Naive thymus-derived CD4-positive, alpha-beta T cell (primary cell): ENCODE data around the gene C3. TPM values are rescaled to one million over a fixed set of nuclear protein-coding genes. Genes with fewer than 3 reads are reported as not detected.

Source experiments
- ATAC-seq: fragments of 150-1000 bp; cut with Tn5 transposase; 2 replicates; pipeline ENCODE4 v1.10.0; 2021; ENCODE audit warnings: mild to moderate bottlenecking, moderate library complexity
- CTCF ChIA-PET: fragments of 350-600 bp; sonication (Branson Sonifier 250); formaldehyde crosslinking; loops from one replicate; lab custom pipeline; 2021; ENCODE audit warnings: antibody characterized with exemption; lab: Charles Lee
- POLR2A ChIA-PET: fragments of 350-600 bp; sonication (Branson Sonifier 250); formaldehyde crosslinking; loops from one replicate; lab custom pipeline; 2021; ENCODE audit warnings: antibody characterized with exemption, inconsistent platforms; lab: Charles Lee
- DNase-seq, 9 donors: peaks; one replicate each; pipeline versions ENCODE4 v3.0.0 to v3.0.0-alpha.2; 2020 to 2022; ENCODE audit warnings: mixed read lengths in 1 of 9
- H3K27ac ChIP-seq: one replicate; pipeline ENCODE4 v1.7.0; 2013; ENCODE audit warnings: mild to moderate bottlenecking, low read depth, low read length, moderate library complexity
- H3K27me3 ChIP-seq, 2 donors: one replicate each; pipeline ENCODE4 v1.7.0; 2013; ENCODE audit warnings: low read length in 2 of 2, mild to moderate bottlenecking in 2 of 2, moderate library complexity in 2 of 2; ENCODE audit not compliant: control insufficient read depth in 2 of 2, insufficient read depth in 2 of 2
- H3K36me3 ChIP-seq, 3 experiments: 1 replicate in 2 of 3; 2 replicates in 1 of 3; pipeline ENCODE4 v1.7.0; 2013; ENCODE audit warnings: low read length in 3 of 3, mild to moderate bottlenecking in 3 of 3, moderate library complexity in 1 of 3; ENCODE audit not compliant: insufficient read depth in 3 of 3, control insufficient read depth in 2 of 3
- H3K4me1 ChIP-seq, 2 donors: one replicate each; pipeline ENCODE4 v1.7.0; 2013; ENCODE audit warnings: low read length in 2 of 2, mild to moderate bottlenecking in 2 of 2, moderate library complexity in 1 of 2; ENCODE audit not compliant: control insufficient read depth in 2 of 2, insufficient read depth in 2 of 2
- H3K4me3 ChIP-seq: 2 replicates; pipeline ENCODE4 v1.7.0; 2013; ENCODE audit warnings: mild to moderate bottlenecking, low read length
- H3K9me3 ChIP-seq, 3 experiments: 1 replicate in 2 of 3; 2 replicates in 1 of 3; pipeline ENCODE4 v1.7.0; 2013; ENCODE audit warnings: low read length in 3 of 3; ENCODE audit not compliant: control insufficient read depth in 2 of 3
- H3K27ac Mint-ChIP-seq, 9 donors: one replicate each; pipeline ENCODE4 v1.8.0; 2020 to 2022; ENCODE audit warnings: mixed read lengths in 9 of 9, mild to moderate bottlenecking in 8 of 9, moderate library complexity in 5 of 9, inconsistent platforms in 2 of 9
- H3K27me3 Mint-ChIP-seq, 5 donors: one replicate each; pipeline ENCODE4 v1.8.0; 2021 to 2022; ENCODE audit warnings: mixed read lengths in 5 of 5, mild to moderate bottlenecking in 1 of 5
- H3K36me3 Mint-ChIP-seq, 5 donors: one replicate each; pipeline ENCODE4 v1.8.0; 2020 to 2022; ENCODE audit warnings: mixed read lengths in 5 of 5, mild to moderate bottlenecking in 3 of 5, inconsistent platforms in 1 of 5
- H3K4me1 Mint-ChIP-seq, 7 donors: one replicate each; pipeline ENCODE4 v1.8.0; 2020 to 2022; ENCODE audit warnings: mixed read lengths in 7 of 7, mild to moderate bottlenecking in 3 of 7, inconsistent platforms in 1 of 7
- H3K4me3 Mint-ChIP-seq, 10 donors: one replicate each; pipeline ENCODE4 v1.8.0; 2020 to 2022; ENCODE audit warnings: mild to moderate bottlenecking in 10 of 10, mixed read lengths in 10 of 10, moderate library complexity in 6 of 10, inconsistent platforms in 2 of 10
- H3K9me3 Mint-ChIP-seq, 11 donors: one replicate each; pipeline ENCODE4 v1.8.0; 2020 to 2022; ENCODE audit warnings: mixed read lengths in 11 of 11, mild to moderate bottlenecking in 4 of 11, inconsistent platforms in 1 of 11, moderate library complexity in 1 of 11
- intact Hi-C, 2 donors: fragments of 100-400 bp; cut with micrococcal nuclease; formaldehyde crosslinking; loops; one replicate each; pipeline ENCODE4 v1.15.1; 2023
- polyA plus RNA-seq, 2 donors: library from polyadenylated mRNA; unstranded; fragments of 300-500 nt; fragmentation: Illumina TruSeq; gene quantifications; one replicate each; pipeline ENCODE4 v1.2.3, GENCODE V29; 2021
- total RNA-seq, 6 experiments: library from RNA in 5 of 6; stranded (reverse) in 5 of 6; gene quantifications; 1 replicate in 5 of 6; 2 replicates in 1 of 6; pipeline ENCODE4 v1.2.3 and lab custom pipeline; 2021 to 2026

The C3 gene
- total and polyA plus RNA-seq, 7 experiments from 2014 or later = 0.57 to 3.7 (median 1.8) TPM; not detected in 2

DNA sequence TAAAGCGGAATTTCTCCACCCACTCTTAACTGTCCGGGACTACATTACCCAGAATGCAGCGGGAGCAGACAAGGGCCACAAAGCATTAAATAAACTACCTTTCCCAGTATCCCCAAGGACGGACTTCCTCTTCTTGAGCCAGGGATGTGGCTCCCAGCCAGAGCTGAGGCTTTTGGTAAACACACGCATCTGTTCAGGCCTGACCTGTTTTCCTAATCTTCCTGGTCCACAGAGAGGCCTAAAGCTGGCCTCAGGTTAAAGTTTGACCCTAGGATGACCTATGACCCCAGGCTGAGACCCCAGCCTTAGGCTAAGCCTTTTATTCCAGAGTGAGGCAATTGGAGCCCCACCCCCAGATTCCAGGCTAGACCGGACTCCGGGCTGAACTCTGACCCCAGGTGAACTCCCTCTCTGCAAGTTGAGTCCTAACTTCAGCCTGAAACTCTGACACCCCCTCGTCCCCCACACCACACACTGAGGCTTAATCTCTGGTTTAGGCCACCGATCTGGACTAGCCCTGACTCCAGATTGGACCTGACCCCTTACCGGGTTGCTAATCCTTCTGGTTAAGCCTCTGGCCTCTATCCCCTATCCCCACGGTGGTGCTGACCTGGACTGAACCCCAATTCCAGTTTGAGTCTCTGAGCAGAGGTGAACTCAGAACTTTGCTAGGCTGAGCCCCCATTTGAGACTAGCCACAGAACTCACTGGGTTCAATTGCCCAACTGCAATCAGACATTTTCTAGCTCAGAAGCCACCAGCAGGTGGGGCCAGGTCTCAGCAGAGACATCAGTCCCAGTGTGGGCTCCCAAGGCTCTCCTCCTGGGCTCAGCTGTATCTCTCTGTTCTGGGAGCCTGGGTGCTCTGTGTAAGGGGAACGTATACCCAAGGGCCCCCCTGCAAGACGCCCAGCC lies 17.7 kb upstream of the C3 start:
- peaks cover 0 to 3% (median 0%) of the 10 kb centered on the region in 5 donors for H3K27me3 Mint-ChIP-seq
- peaks cover 24 to 41% (median 37%) of the 10 kb centered on the region in 7 donors for H3K4me1 Mint-ChIP-seq
- DNase-seq (peak; percentile 49 to 75 (median 71)), ATAC-seq (no peak)
- Histone ChIP-seq H3K4me1 (peaks cover 31 to 32% of the 10 kb centered on the region in 2 donors), H3K36me3 (peaks cover 0 to 12% (median under 1%) of the 10 kb centered on the region in 3 experiments), H3K9me3 (no peaks in the 10 kb centered on the region), H3K27ac (peak overlapping the region; percentile 67), H3K4me3 (peak overlapping the region; percentile 71), H3K27me3 (no peaks in the 10 kb centered on the region)
- peak overlapping the region; percentile 87 to 99 (median 95) for H3K27ac Mint-ChIP-seq
- ChIA-PET CTCF (interaction anchor here (0.6 to 2.9 kb wide), 13 partner anchors 16 to 1048 kb away, joined by 3 to 64 read pairs (median 4); partner anchors contain the start of gene VAV1), POLR2A (interaction anchor here (0.6 to 3.1 kb wide), 19 partner anchors 10 to 519 kb away, joined by 3 to 35 read pairs (median 4); partner anchors contain the start of genes SH2D3A, VAV1 and ZNF557)
- intact Hi-C loops = loop anchor here (1.0 to 10.0 kb wide), 31 partner anchors 15 to 1183 kb away; partner anchors contain the start of genes ALKBH7 (in 2 of the 2), VMAC (in 2 of the 2), ARHGEF18 (in 1 of the 2) and CD70 (in 1 of the 2)
- H3K4me3 Mint-ChIP-seq = peak overlapping the region; percentile 89 to 98 (median 96)
- no peaks in the 10 kb centered on the region for H3K9me3 Mint-ChIP-seq
- peaks cover 0 to 8% (median 0%) of the 10 kb centered on the region in 5 donors for H3K36me3 Mint-ChIP-seq

DNA sequence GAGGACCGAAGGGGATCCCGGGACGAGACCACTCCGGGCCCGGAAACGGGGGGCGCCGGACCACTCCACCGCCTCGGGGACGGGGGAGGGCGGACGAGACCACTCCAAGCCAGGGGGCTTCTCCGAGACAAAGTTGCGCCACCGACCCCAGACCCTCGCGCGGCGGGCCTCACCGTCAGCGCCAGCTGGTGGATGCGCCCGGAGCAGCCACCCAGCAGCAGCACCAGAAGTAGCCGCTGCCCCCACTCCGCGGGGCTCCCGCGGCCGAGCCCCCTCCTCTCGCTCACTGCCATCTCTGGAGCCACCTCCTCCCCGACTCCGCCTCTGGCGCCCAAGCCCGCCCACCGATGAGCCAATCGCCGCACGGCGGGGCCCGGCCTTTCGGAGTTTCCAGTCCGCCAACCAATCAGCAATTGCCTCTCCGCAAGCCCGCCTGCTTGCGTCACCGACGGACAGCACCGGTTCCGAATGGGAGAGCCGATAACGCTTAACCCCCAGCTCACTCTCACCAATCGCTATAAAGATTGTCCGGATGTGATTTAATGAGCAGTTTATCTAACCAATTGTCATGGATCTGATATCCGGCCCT lies 16.9 kb upstream of the C3 start, which contains the start of gene GPR108:
Gene GPR108 (minus strand): TSS at position 297 of the 589 bp plus-strand sequence. CDS start 4 bp downstream, at position 293.
- H3K27me3 Mint-ChIP-seq = peaks cover 0 to 3% (median 0%) of the 10 kb centered on the region in 5 donors
- H3K4me3 ChIP-seq = peak within 1 kb of the TSS; percentile 87
- peak within 1 kb of the TSS; percentile 90 to 99 (median 96) for H3K27ac Mint-ChIP-seq
- peak; percentile 94 to 100 (median 99) for DNase-seq
- no peaks in the 10 kb centered on the region for H3K9me3 ChIP-seq
- peak; percentile 85 for ATAC-seq
- intact Hi-C loops = loop anchor here (1.0 to 10.0 kb wide), 26 partner anchors 30 to 1090 kb away; partner anchors contain the start of genes ALKBH7 (in 2 of the 2), VMAC (in 2 of the 2), ARHGEF18 (in 1 of the 2) and CD70 (in 1 of the 2)
- ChIA-PET CTCF (interaction anchor here (0.8 to 2.9 kb wide), 8 partner anchors 17 to 220 kb away, joined by 3 to 64 read pairs (median 5); partner anchors contain the start of gene VAV1), POLR2A (interaction anchor here (0.6 to 3.1 kb wide), 15 partner anchors 12 to 518 kb away, joined by 3 to 35 read pairs (median 5); partner anchors contain the start of genes SH2D3A, VAV1 and ZNF557)
- no peaks in the 10 kb centered on the region for H3K9me3 Mint-ChIP-seq
- peaks cover 24 to 41% (median 37%) of the 10 kb centered on the region in 7 donors for H3K4me1 Mint-ChIP-seq
- peaks cover 0 to 20% (median 4%) of the 10 kb centered on the region in 3 experiments for H3K36me3 ChIP-seq
- peaks cover 0 to 15% (median 3%) of the 10 kb centered on the region in 5 donors for H3K36me3 Mint-ChIP-seq
- peak within 1 kb of the TSS; percentile 89 to 98 (median 96) for H3K4me3 Mint-ChIP-seq
- H3K4me1 ChIP-seq = peaks cover 31 to 32% of the 10 kb centered on the region in 2 donors
- H3K27me3 ChIP-seq = no peaks in the 10 kb centered on the region
- H3K27ac ChIP-seq = peak within 1 kb of the TSS; percentile 86

DNA sequence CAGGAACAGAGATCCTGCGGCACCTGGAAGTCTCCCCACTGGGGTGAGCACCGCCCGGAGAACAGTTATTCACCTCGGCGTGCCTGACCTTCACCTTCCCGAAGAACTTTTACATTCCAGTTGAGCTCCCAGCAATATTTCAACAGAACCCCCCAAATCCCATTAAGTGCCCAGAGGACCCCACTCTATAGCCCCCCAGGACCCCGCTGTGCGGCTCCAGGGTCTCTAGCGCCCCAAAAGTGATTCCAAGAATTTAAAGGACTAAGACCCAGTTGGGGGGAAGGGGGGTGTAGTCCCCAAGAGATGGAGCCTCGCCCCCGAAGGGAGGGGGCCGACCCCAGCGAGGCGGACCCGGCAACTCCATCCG lies 16.4 kb upstream of the C3 start:
- Histone ChIP-seq H3K27ac (peak overlapping the region; percentile 86), H3K4me3 (peak overlapping the region; percentile 87), H3K9me3 (no peaks in the 10 kb centered on the region), H3K4me1 (peaks cover 31 to 32% of the 10 kb centered on the region in 2 donors), H3K27me3 (no peaks in the 10 kb centered on the region), H3K36me3 (peaks cover 0 to 25% (median 4%) of the 10 kb centered on the region in 3 experiments)
- intact Hi-C loops = loop anchor here (1.0 to 10.0 kb wide), 29 partner anchors 30 to 1090 kb away; partner anchors contain the start of genes ALKBH7 (in 2 of the 2), VMAC (in 2 of the 2), ARHGEF18 (in 1 of the 2) and CD70 (in 1 of the 2)
- CTCF ChIA-PET = interaction anchor here (0.9 to 2.9 kb wide), 8 partner anchors 10 to 327 kb away, joined by 3 to 64 read pairs (median 3); no protein-coding TSS in a partner anchor
- Mint-ChIP-seq H3K4me1 (peaks cover 24 to 41% (median 37%) of the 10 kb centered on the region in 7 donors), H3K4me3 (peak overlapping the region; percentile 89 to 98 (median 96)), H3K27me3 (peaks cover 0 to 3% (median 0%) of the 10 kb centered on the region in 5 donors), H3K27ac (peak overlapping the region; percentile 90 to 99 (median 95)), H3K36me3 (peaks cover 0 to 18% (median 5%) of the 10 kb centered on the region in 5 donors), H3K9me3 (no peaks in the 10 kb centered on the region)
- DNase-seq (no peak), ATAC-seq (no peak)
- POLR2A ChIA-PET = interaction anchor here (0.7 to 3.1 kb wide), 8 partner anchors 29 to 333 kb away, joined by 3 to 35 read pairs (median 6); partner anchors contain the start of genes SH2D3A, VAV1 and ZNF557

DNA sequence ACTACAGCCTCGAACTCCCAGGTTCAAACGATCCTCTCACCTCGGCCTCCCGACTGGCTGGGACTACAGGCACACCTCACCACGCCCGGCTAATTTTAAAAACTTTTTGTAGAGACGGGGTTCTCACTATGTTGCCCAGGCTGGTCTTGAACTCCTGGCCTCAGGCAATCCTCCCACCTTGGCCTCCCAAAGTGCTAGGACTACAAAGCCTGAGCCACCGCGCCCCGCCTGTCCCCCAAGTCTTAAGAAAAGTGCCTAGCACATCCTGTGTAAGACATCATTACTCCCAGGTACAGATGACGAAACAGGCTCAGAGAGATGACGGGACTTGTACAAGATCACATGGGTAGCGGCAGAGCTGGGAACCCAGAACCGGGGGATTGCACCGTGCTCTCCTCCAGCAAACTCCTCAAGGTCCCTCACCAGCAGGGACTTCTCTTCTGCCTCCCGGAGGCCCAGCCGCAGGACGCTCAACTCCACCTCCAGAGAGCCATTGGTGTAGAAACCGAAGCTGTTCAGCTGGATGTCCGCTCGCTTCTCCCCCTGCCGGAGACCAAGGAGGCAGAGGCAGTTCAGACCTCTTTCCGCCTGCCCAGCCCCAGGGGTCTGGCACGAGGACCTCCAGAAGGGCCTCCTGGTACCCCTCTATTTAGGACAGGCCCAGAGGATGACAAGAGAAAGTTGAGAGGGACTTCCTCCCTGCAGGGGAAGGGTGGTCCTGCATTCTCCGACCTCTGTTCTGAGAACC lies 15.9 kb upstream of the C3 start:
- peak overlapping the region; percentile 87 for H3K4me3 ChIP-seq
- peaks cover 0 to 29% (median 4%) of the 10 kb centered on the region in 3 experiments for H3K36me3 ChIP-seq
- H3K4me1 ChIP-seq = peaks cover 31 to 32% of the 10 kb centered on the region in 2 donors
- no peaks in the 10 kb centered on the region for H3K27me3 ChIP-seq
- peaks cover 24 to 40% (median 37%) of the 10 kb centered on the region in 7 donors for H3K4me1 Mint-ChIP-seq
- peak overlapping the region; percentile 89 to 98 (median 96) for H3K4me3 Mint-ChIP-seq
- H3K27me3 Mint-ChIP-seq = peaks cover 0 to 3% (median 0%) of the 10 kb centered on the region in 5 donors
- CTCF ChIA-PET = interaction anchor here (0.9 to 1.5 kb wide), 6 partner anchors 10 to 327 kb away, joined by 3 to 8 read pairs (median 3); no protein-coding TSS in a partner anchor
- DNase-seq = peak; percentile 50 to 84 (median 68)
- no peaks in the 10 kb centered on the region for H3K9me3 ChIP-seq
- peak overlapping the region; percentile 86 for H3K27ac ChIP-seq
- POLR2A ChIA-PET = interaction anchor here (0.7 to 3.1 kb wide), 5 partner anchors 32 to 127 kb away, joined by 3 to 35 read pairs (median 3); partner anchors contain the start of gene VAV1
- no peaks in the 10 kb centered on the region for H3K9me3 Mint-ChIP-seq
- H3K27ac Mint-ChIP-seq = peak overlapping the region; percentile 90 to 99 (median 95)
- H3K36me3 Mint-ChIP-seq = peaks cover 0 to 18% (median 5%) of the 10 kb centered on the region in 5 donors
- intact Hi-C loops = loop anchor here (1.0 to 10.0 kb wide), 18 partner anchors 62 to 1091 kb away; partner anchors contain the start of genes ALKBH7 (in 1 of the 2), ARHGEF18 (in 1 of the 2), CD70 (in 1 of the 2) and HSD11B1L (in 1 of the 2)
- peak; percentile 4 for ATAC-seq
